ENCODE data around the gene LTBP4.
A peak's percentile ranks its signal among the peaks of the same experiment; 100 is the strongest.
"Not testable (repeated sequence)": the region's sequence is repeated elsewhere in the genome, so short reads cannot be mapped to it uniquely, and the experiment has no call there.

The LTBP4 gene

GRCh38 chr19:40601134-40601974 lies at the start of gene LTBP4:
Gene LTBP4, plus strand, starts transcription at chr19:40601369. Its CDS starts 19 bp downstream, at chr19:40601388.
- DNase-seq (ENCODE audit: low read depth) = peak; percentile 60

GRCh38 chr19:40552848-40553247 lies 48.3 kb upstream of the LTBP4 start:
- DNase-seq (ENCODE audit: low read depth) = no peak

GRCh38 chr19:40553885-40554857 lies 47.0 kb upstream of the LTBP4 start:
- no peak for DNase-seq (ENCODE audit: low read depth)

- DNase-seq (ENCODE audit: low read depth) = no peak
Measured at GRCh38 chr19:40555978-40556689, 45.0 kb upstream of the LTBP4 start.

- no peak for DNase-seq (ENCODE audit: low read depth)
Measured at GRCh38 chr19:40556953-40557530, 44.1 kb upstream of the LTBP4 start.

GRCh38 chr19:40559394-40559793 lies 41.8 kb upstream of the LTBP4 start:
- no peak for DNase-seq (ENCODE audit: low read depth)

- DNase-seq (ENCODE audit: low read depth) = no peak
Measured at GRCh38 chr19:40560092-40560507, 41.1 kb upstream of the LTBP4 start.

- DNase-seq (ENCODE audit: low read depth) = no peak
Measured at GRCh38 chr19:40561947-40562346, 39.2 kb upstream of the LTBP4 start.

GRCh38 chr19:40564535-40564934 lies 36.6 kb upstream of the LTBP4 start:
- not testable (repeated sequence) for DNase-seq (ENCODE audit: low read depth)

- DNase-seq (ENCODE audit: low read depth) = no peak
Measured at GRCh38 chr19:40565355-40565754, 35.8 kb upstream of the LTBP4 start.

- no peak for DNase-seq (ENCODE audit: low read depth)
Measured at GRCh38 chr19:40565910-40566495, 35.2 kb upstream of the LTBP4 start.

GRCh38 chr19:40567040-40567749 lies 34.0 kb upstream of the LTBP4 start:
- DNase-seq (ENCODE audit: low read depth) = peak; percentile 14

GRCh38 chr19:40567750-40568494 lies 33.2 kb upstream of the LTBP4 start:
- no peak for DNase-seq (ENCODE audit: low read depth)

- DNase-seq (ENCODE audit: low read depth) = peak; percentile 99
Measured at GRCh38 chr19:40570313-40571004, 30.7 kb upstream of the LTBP4 start.

- no peak for DNase-seq (ENCODE audit: low read depth)
Measured at GRCh38 chr19:40571005-40571318, 30.2 kb upstream of the LTBP4 start.

- no peak for DNase-seq (ENCODE audit: low read depth)
Measured at GRCh38 chr19:40571831-40572495, 29.2 kb upstream of the LTBP4 start.

GRCh38 chr19:40575326-40575725 lies 25.8 kb upstream of the LTBP4 start:
- no peak for DNase-seq (ENCODE audit: low read depth)

GRCh38 chr19:40576151-40576584 lies 25.0 kb upstream of the LTBP4 start:
- no peak for DNase-seq (ENCODE audit: low read depth)

Data from ELR (cell line).